ENCODE data around the gene KCNMA1. TPM values are rescaled to one million over a fixed set of nuclear protein-coding genes. Genes with fewer than 3 reads are reported as not detected.
"Not testable (repeated sequence)": the region's sequence is repeated elsewhere in the genome, so short reads cannot be mapped to it uniquely, and the experiment has no call there.

The KCNMA1 gene
- total RNA-seq, 4 donors from 2014 or later, result 66.8 to 96.5 (median 78.9) TPM

DNA sequence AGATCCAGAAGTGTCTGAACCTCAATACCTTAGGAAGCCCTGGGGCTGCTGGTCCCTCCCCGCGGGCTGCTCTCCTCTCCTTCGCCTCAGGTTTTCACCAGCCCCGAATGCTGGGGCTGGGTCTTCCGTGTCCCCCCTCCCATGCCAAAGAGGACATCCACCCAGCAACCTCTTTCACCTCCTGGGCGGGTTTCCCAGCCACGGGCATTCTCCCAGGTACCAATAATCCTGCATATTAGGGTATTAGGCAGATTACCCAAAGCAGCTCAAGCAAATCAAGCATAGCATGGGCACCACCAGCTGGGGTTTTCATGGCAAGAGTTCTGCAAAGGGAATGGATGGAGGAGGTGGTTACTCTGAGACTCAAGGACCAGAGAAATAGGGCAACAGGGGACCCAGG, 224.4 kb downstream of the KCNMA1 start:
- intact Hi-C loops (cut with DNase I; ENCODE audit: low total_unique reads) (no loop called here), in situ Hi-C loops (cut with MboI; ENCODE audit: low sequenced_read_pairs in 4 of 4) (no loop called here)
- no peak for TF ChIP-seq POLR2A (IDR thresholded peaks at IDR 0.05)
- TF ChIP-seq, protein P1, sequence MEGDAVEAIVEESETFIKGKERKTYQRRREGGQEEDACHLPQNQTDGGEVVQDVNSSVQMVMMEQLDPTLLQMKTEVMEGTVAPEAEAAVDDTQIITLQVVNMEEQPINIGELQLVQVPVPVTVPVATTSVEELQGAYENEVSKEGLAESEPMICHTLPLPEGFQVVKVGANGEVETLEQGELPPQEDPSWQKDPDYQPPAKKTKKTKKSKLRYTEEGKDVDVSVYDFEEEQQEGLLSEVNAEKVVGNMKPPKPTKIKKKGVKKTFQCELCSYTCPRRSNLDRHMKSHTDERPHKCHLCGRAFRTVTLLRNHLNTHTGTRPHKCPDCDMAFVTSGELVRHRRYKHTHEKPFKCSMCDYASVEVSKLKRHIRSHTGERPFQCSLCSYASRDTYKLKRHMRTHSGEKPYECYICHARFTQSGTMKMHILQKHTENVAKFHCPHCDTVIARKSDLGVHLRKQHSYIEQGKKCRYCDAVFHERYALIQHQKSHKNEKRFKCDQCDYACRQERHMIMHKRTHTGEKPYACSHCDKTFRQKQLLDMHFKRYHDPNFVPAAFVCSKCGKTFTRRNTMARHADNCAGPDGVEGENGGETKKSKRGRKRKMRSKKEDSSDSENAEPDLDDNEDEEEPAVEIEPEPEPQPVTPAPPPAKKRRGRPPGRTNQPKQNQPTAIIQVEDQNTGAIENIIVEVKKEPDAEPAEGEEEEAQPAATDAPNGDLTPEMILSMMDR (IDR thresholded peaks at IDR 0.05 in 4 of 5, conservative IDR thresholded peaks at IDR 0.05 in 1 of 5), result no peak
- Histone ChIP-seq H3K4me1 (peaks cover 49 to 51% of the 10 kb centered on the region in 2 donors), H3K36me3 (no peaks in the 10 kb centered on the region), H3K27me3 (no peaks in the 10 kb centered on the region), H3K9me3 (no peaks in the 10 kb centered on the region), H3K27ac (no peak overlapping the region), H3K4me3 (no peak overlapping the region)
- no peak for ATAC-seq
- no peak for DNase-seq

DNA sequence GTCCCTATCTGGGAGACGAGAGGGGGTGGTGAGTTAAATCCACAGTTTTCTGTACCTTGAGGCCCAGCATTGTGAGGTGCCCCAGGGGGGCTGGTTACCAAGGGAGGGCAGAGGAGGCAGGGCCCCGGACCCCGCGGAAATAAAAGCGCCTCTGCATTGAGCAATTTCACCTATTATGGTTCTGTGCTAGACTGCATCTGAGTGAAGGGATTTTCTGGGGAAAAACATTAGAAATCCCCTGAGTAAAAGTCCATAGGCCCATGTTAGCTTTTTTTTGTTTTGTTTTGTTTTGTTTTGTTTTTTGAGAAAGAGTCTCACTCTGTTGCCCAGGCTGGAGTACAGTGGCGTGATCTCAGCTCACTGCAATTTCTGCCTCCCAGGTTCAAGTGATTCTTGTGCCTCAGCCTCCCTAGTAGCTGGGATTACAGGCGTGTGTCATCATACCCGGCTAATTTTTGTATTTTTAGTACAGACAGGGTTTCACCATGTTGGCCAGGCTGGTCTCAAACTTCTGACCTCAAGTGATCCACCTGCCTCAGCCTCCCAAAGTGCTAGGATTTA, 225.0 kb downstream of the KCNMA1 start:
- H3K4me3 ChIP-seq; H3K27me3 ChIP-seq; H3K27ac ChIP-seq; H3K36me3 ChIP-seq; H3K9me3 ChIP-seq; intact Hi-C loops (cut with DNase I; ENCODE audit: low total_unique reads); ATAC-seq; in situ Hi-C loops (cut with MboI; ENCODE audit: low sequenced_read_pairs in 4 of 4); DNase-seq: not testable (repeated sequence)
- H3K4me1 ChIP-seq, result peaks cover 48 to 54% of the 10 kb centered on the region in 2 donors

DNA sequence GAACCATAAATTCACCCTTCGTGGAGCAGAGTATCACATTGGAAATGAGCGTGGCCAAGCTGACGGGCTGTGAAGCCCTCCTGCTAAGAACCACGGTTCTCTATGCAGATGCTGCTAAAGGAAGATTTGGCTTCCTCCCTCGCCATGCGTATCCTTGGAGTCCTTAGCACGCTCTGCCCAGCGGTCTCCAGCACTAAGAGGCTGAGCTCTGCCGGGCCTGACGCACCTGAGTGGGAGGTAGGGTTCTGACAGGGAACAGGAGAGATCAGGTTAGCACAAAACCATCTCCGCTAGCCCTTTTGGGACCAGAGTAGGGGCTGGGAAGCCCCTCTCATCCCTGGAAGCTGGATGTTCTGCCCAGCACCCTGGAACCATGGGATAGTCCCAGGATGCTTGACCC, 225.8 kb downstream of the KCNMA1 start:
- Histone ChIP-seq H3K4me3 (no peak overlapping the region), H3K9me3 (no peaks in the 10 kb centered on the region), H3K36me3 (no peaks in the 10 kb centered on the region), H3K27ac (peak overlapping the region in 2 of 4 donors; percentile 11 to 12), H3K27me3 (no peaks in the 10 kb centered on the region), H3K4me1 (peaks cover 48 to 54% of the 10 kb centered on the region in 2 donors)
- DNase-seq (no peak), ATAC-seq (no peak)
- intact Hi-C loops (cut with DNase I; ENCODE audit: low total_unique reads), result no loop called here
- TF ChIP-seq, protein P1 (IDR thresholded peaks at IDR 0.05 in 4 of 5, conservative IDR thresholded peaks at IDR 0.05 in 1 of 5), result no peak
- TF ChIP-seq POLR2A (IDR thresholded peaks at IDR 0.05), result no peak
- in situ Hi-C loops (cut with MboI; ENCODE audit: low sequenced_read_pairs in 4 of 4), result no loop called here

DNA sequence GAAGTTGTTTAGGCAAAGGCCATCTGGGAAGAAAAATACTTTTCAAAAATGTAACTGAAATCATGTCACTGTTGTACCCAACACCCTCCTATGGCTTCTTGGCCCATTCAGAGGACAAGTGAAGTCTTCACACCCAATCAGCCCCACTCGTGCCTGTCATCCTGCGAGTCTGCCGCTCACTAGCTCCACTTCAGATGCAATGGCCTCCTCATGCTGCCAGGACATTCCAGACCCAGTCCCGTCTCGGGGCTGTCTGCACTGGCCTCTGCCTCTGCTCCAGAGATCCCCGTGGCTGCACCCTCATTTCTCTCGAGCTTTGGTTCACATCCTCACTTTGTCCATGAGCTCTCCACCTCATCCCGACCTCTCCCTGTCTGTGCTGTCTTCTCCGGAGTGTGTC, 227.1 kb downstream of the KCNMA1 start:
- intact Hi-C loops (cut with DNase I; ENCODE audit: low total_unique reads) (no loop called here), in situ Hi-C loops (cut with MboI; ENCODE audit: low sequenced_read_pairs in 4 of 4) (no loop called here)
- no peak for TF ChIP-seq POLR2A (IDR thresholded peaks at IDR 0.05)
- TF ChIP-seq, protein P1 (IDR thresholded peaks at IDR 0.05 in 4 of 5, conservative IDR thresholded peaks at IDR 0.05 in 1 of 5), result no peak
- H3K27ac ChIP-seq, result peak overlapping the region in 2 of 4 donors; percentile 26 to 40
- no peaks in the 10 kb centered on the region for H3K36me3 ChIP-seq
- no peaks in the 10 kb centered on the region for H3K9me3 ChIP-seq
- no peak overlapping the region for H3K4me3 ChIP-seq
- no peaks in the 10 kb centered on the region for H3K27me3 ChIP-seq
- ATAC-seq (no peak), DNase-seq (no peak)
- H3K4me1 ChIP-seq, result peaks cover 60 to 62% of the 10 kb centered on the region in 2 donors

DNA sequence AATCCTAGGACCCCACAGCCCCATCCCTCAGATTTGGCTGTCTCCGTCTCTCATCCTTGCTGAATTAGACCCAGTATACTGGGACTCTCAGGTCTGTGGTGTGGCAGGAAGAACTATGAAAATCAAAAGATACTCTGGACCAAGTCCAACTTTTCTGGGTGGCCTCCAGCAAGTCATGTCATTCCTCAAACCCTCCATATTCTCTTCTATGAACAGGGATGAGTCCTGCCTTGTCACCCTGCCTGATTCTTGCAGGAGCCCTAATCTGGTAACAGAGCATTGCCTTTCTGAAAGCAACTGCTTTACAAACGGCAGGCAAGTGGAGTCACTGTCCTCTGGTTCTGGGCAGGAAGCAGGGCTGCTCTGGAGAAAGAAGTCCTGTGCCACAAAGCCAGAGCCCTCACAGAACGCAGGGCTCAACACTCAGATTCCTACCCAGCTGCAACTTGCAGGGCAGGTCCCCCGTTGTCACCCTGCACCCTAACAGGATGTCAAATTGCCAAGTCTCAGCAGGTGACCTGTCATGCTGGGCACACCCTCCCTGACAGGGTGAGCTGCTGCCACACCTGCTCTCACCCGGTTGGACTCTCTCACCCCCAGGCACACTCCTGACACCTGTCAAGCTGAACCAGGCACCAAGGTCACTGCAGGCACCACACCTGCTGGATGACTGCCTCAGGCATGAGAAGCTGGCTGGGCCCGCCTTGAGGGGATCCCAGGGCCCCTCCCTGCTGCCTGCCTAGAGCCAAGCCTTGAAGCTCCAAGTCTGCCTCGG, 227.7 kb downstream of the KCNMA1 start:
- H3K27ac ChIP-seq, result peak overlapping the region in 2 of 4 donors; percentile 26 to 40
- ATAC-seq, result no peak
- TF ChIP-seq POLR2A (IDR thresholded peaks at IDR 0.05), result no peak
- TF ChIP-seq, protein P1 (IDR thresholded peaks at IDR 0.05 in 4 of 5, conservative IDR thresholded peaks at IDR 0.05 in 1 of 5), result no peak
- peaks cover 66% of the 10 kb centered on the region in 2 donors for H3K4me1 ChIP-seq
- H3K4me3 ChIP-seq, result no peak overlapping the region
- H3K36me3 ChIP-seq, result no peaks in the 10 kb centered on the region
- in situ Hi-C loops (cut with MboI; ENCODE audit: low sequenced_read_pairs in 4 of 4), result no loop called here
- DNase-seq, result peak in 1 of 2 donors; percentile 33
- H3K9me3 ChIP-seq, result no peaks in the 10 kb centered on the region
- no peaks in the 10 kb centered on the region for H3K27me3 ChIP-seq
- intact Hi-C loops (cut with DNase I; ENCODE audit: low total_unique reads), result no loop called here
